ENCODE measurements around the gene NAA16. TPM values are rescaled to one million over a fixed set of nuclear protein-coding genes. Genes with fewer than 3 reads are reported as not detected.
A peak's percentile ranks its signal among the peaks of the same experiment; 100 is the strongest.

Gene NAA16
- total RNA-seq, 1 experiment from 2014 or later: 8.0 TPM

DNA sequence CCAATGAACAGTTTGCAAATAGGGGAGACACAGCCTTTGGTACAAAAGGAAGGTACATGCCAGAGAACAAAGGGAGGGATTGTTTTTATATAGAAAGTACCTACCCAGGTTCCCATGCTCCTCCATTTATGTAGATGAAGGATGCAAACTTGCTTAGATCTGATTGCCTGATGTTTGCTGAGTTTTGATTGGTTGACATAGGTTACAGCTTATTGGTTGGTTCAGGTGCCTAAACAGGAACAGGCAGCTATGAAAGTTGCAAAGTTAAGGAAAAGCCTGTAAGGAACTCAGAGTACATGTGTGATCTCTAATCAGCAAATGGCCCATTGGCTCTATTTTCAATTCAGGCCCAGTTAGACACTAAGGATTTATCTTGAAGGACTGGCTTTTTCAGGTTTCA, 6.5 kb upstream of the NAA16 start:
- no peak for DNase-seq (ENCODE audit: low spot score)

DNA sequence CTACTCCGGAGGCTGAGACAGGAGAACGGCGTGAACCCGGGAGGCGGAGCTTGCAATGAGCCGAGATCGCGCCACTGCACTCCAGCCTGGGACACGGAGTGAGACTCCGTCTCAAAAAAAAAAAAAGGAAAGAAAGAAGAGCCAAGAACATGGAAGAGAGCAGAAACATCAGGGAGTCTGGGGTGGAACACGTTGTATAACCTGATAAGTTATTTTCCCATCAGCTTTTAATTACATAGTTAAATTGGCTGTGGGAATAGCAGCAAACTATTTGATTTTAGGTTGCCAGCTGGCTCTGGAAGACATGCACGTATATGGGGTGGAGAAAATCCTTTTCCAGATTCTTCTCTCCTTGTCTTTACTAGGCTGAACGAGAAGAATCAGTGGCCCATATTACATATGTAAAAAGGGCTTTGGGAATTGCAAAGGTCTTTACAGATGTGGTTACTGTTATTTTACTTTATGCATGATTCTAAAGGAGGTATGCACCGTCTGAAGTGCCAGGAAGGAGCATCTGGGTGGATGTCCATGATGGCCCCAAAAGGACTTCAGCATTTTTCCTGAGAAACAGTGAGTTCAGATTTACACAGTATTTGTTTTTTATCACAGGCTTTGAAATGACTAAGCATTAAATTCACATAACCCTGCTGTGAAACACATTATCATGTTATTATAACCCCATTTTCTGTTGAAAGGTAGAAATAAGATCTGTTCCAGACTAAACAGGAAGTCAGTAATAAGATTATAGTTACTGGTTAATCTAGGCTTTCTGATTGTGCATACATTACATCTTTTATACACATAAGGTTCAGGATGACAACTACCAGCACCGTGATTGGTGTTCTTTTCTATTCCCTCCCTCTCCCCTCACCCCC, 4.6 kb upstream of the NAA16 start:
- DNase-seq (ENCODE audit: low spot score): no peak

DNA sequence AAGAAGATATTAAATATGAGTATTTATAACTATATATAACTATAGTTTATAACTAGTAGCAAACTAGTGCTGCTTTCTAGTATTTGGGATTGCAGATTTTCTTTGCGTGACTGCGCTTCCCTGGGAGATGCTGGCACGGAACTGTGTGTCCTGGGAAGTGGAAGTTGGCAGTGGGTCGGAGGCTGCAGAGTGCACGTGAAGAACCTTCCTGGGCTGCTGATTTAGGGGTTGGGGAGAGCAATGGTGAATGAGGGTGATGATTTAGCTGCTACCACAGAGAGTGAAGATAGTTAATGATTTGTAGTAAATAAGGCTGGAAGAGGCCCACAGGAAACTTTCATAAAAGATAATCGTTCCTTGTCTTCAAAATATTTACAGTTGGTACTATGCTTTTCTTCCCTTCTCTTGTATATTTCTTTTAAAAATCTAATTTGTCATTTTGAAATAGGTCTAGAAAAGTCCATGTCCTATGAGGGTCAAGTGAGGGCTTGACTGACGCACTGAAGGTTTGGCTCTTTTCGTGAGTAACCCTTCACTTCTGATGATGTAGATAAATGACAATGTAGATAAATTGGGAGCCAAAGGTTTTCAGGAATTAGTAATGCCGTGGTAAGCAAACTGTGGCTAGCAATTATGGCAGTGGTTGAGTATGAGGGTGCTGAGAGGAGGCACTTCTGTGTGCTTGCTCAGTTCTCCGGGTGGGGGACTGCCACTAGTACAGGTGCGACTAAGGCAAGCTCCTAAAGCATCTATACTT, 3.0 kb upstream of the NAA16 start:
- DNase-seq (ENCODE audit: low spot score): no peak

DNA sequence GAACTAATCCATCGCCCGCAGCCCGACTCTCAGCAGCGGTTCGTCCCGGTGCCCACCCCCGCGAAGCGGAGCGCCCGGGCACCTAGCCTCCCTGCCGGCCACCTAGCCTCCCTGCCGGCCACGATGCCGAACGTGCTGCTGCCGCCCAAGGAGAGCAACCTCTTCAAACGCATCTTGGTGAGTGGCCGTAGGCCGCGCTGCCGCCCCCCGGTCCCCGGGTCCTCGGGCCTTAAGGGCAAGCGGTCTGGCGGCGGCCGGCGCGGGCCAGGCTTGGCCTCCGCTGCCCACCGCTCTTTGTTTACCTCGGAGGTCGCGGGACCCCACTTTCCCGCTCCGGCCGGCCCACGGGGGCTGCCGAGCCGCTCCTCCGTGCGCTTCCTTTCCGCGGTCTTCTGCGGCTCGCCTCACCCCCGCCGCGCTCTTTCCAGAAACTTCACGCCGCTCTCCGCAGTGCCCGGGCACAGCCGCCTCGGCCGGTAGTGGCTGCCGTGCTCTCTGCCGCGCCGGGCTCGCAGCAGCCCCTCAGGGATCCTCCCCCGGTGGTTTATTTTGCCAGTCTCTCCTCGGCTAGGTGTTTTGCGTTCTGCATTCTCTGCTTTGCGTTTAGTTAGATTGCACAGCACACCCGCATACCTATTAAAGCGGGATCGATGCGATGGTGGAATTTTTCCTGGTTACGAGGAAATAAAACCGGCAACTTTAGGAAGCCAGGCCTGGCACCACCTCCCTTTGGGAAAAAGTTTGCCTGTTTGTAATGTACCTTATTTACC, 524 bp downstream of the NAA16 start:
- peak; percentile 78 for DNase-seq (ENCODE audit: low spot score)

DNA sequence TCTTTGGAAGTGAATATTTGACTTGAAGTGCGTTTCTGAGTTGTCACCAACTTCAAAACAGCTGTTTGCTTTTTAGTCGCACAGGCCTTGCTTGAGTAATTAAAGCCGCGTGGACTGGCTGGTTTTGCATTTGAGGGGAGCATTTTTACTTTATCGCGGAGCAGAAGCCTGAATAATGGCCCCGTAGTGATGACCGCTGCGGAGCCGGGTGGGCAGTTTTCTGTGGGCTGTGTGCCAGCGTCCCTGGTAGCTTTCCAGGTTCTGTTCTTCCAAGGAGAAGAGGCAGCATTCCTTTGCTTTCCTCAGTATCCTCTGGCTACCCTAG, 1.1 kb downstream of the NAA16 start:
- DNase-seq (ENCODE audit: low spot score): no peak

DNA sequence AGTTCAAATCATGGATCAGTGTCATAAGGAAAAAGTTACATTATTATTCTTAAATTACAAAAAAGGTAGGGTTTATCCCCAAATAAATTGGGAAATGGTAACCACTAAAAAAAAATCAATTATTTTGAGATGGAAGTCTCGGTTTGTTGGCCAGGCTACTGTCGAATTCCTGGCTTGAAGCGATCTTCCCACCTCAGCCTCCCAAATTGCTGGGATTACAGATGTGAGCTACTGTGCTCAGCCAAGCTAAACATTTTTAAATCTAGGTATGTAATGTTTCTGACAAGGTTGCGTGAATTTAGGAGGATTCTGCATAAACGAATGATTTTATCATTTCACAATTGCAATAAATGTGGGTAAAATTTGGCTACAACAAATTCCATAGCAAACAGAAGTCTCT, 2.0 kb downstream of the NAA16 start:
- no peak for DNase-seq (ENCODE audit: low spot score)

DNA sequence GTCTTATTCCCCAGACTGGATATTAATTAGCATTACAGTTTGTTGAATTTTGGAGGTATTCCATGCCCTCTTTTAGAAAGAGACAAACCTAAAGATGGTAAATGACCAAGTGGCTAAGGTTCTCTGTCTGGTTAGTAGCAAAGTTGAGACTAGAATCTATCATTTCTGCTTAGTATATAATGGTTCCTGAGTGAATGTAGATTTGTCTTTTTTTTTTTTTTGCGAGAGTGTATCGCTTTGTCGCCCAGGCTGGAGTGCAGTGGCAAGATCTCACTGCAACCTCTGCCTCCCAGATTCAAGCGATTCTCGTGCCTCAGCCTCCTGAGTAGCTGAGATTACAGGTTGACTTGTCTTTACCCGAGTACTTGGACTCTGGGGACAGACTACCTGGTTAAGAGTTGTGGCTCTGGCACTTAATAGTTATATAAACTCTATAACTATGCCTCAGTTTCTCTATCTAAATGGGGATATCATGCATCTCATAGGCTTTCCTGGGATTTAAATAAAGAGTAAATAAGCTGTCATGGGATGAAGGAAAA, 2.7 kb downstream of the NAA16 start:
- DNase-seq (ENCODE audit: low spot score): no peak

DNA sequence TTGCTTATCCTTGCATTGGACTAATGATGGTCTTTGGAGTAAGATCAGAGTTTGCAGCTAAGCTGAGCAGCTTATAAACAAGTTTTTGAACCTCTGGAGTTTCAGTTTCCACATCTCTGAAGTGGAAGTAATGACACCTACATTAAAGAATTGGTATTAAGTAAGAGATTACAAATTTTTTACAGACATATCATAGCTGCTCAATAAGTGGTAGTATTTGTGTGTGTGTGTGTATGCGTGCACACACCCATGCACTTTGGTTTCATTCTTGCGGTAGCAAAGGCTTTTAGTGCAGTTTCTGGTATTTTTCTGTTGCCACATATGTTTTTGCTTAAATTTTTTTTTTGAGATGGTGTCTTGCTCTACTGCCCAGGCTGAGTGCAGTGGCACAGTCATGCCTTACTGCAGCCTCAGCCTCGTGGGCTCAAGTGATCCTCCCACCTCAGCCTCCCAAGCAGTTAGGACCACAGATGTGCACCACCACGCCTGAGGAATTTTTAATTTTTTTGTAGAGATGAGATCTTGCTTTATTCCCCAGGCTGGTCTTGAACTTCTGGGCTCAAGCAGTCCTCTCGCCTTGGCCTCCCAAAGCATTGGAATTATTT, 4.5 kb downstream of the NAA16 start:
- no peak for DNase-seq (ENCODE audit: low spot score)

DNA sequence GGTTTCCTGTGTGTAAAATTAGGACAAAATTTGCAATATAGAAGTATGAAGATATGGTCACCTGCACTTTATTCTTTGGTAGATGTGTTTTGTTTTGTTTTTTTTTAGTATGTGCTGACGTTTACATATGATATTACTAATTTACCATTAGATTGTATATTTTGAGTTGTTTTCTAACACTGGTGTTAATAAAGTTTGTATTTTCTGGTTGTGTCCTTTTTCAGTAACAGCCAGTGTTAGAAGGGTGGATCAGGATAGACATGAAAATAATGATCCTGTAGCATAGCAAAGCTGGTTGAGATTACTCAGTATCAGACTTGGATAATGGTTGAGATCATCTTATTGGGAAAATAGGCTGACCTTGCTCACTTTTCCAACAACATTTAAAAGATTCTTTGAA, 6.2 kb downstream of the NAA16 start:
- no peak for DNase-seq (ENCODE audit: low spot score)

DNA sequence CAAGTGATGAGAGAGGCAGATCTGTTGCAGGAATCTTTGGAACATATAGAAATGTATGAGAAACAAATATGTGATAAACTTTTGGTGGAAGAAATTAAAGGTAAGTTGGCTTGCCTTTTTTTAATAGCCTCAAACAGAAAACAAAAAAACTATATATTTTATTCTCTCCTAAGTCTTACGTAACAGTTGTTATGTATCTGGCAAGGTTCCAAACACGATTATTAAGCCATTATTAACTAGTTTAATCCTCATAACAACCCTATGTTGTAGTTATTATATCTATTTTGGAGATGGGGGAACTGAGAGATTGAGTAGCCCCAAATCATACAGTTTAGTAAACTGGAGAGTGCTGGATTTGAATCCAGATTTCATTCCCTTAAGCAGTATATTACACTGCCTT, 14.7 kb downstream of the NAA16 start:
- DNase-seq (ENCODE audit: low spot score): no peak

DNA sequence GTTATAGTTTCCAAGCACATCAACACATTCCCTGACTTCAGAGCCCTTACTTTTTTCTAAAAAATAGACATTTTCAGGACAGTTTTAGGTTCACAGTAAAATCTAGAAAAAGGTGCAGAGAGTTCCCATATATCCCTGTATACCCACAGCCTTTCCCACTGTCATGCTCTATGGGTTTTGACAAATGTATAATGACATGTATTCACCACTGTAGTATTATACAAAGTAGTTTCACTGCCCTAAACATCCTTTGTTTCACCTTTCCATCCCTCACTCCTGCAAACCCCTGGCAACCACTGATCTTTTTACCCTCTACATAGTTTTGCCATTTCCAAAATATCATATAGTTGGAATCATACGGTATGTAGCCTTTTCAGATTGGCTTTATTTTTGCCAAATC, 15.6 kb downstream of the NAA16 start:
- DNase-seq (ENCODE audit: low spot score): no peak

DNA sequence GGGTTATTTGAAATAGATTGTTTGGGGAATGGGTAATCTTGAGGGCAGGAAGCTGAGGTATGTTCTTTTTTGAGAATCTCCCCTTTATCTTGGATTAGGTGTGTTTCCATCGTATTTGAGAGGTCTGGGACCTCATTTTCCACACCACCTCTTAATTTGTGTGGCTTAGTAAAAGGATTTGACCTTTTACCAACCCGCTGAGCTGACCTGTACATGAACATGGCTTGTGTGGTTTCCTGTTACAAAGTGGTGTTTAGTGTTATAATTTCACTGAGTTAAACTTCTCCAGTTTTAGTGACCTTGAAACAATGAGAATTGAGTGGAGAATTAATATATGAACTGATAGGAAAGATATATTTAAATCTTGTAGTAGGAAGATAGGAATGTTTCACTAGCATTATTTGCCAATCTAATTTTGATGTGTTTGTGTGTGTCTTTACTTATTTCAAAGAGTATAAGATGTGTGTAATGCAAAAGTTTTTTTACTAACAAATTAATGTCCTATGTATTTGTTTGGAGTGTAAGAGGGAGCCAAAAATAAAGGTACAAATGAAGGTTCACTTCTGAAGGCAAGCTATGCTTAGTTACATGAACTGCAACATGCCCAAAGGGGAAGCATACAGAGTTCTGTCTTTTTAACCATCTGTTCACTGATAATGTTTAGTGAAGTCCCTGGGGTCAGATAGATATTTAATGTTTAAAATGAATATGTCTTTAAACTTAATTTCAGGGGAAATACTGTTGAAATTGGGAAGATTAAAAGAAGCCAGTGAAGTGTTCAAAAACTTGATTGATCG, 17.1 kb downstream of the NAA16 start:
- DNase-seq (ENCODE audit: low spot score): no peak

DNA sequence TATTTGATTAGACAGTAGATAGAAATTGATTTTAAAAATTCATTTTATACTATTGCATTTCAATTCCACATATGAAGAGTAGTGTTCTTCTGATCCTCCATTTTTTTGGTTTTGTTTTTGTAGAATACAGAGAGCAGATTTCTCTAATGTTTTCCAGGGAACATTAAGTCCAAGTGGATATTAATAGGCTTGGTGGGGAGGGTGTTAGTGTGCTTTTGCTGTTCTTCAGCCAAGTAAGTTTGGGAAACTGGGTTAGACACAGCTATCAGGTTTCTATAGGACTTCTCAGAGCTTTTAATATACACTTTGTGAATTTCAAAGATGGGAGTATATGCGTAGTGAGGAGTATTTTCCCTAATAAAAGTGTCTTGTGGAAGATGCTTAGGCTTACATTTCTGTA, 21.8 kb downstream of the NAA16 start:
- DNase-seq (ENCODE audit: low spot score): no peak

DNA sequence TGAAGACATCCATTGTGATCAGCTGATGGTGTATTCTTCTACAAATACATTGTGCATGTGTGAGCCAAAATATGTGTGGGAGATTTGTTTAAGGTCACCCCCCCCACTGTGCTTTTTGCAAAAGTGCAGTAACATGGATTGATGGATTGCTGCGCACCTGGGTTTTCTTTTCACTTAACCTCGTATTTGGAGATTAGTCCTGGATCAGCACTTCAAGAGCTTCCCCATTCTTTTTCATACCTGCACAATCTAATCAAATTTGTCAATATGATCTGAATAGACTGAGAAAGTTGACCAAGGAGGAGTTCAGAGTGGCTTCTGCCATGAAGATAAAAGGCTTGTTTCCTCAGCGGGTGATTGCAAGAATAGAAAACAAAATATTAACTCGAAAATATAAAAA, 23.7 kb downstream of the NAA16 start:
- no peak for DNase-seq (ENCODE audit: low spot score)

DNA sequence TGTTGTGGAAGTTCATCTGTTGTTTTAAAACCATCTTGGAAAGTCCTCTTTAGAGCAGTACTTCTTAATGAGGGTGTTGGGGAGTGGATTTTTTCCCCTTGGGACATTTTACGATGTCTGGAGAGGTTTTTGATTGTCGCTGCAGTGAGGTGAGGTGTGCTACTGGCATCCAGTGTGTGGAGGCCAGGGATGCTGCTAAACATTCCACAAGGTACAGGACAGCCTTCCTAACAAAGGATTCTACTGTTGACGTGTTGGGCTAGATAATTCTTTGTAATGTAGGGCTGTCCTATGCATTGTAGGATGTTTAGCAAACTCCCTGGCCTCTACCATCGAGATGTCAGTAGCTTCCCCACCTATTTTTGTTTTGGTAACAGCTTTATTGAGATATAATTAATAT, 33.3 kb downstream of the NAA16 start:
- DNase-seq (ENCODE audit: low spot score): no peak

DNA sequence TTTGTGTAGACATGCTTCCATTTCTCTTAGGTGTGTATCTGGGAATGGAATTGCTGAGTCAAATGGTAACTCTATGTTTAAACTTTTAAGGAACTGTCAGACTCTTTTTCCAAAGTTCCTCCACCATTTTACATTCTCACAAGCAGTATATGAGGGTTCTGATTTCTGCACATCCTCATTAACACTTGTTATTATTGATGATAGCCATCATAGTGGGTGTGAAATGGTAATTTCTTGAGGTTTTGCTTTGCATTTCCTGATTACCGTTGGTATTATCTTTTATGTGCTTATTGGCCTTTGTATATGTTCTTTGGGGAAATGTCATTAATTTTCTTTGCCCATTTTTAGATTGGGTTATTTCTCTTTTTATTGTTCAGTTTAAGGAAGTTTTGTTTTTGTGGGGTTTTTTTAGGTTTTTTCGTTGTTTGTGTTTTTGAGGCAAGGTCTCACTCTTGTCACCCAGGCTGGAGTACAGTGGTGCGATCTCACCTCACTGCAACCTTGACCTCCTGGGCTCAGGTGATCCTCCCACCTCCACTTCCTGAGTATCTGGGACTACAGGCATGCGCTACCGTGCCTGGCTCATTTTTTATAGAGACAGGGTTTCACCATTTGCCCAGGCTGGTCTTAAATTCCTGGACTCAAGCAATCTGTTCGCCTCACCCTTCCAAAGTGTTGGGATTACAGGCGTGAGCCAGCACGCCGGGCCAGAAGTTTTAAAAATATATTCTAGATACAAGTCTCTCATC, 34.3 kb downstream of the NAA16 start:
- DNase-seq (ENCODE audit: low spot score): no peak

DNA sequence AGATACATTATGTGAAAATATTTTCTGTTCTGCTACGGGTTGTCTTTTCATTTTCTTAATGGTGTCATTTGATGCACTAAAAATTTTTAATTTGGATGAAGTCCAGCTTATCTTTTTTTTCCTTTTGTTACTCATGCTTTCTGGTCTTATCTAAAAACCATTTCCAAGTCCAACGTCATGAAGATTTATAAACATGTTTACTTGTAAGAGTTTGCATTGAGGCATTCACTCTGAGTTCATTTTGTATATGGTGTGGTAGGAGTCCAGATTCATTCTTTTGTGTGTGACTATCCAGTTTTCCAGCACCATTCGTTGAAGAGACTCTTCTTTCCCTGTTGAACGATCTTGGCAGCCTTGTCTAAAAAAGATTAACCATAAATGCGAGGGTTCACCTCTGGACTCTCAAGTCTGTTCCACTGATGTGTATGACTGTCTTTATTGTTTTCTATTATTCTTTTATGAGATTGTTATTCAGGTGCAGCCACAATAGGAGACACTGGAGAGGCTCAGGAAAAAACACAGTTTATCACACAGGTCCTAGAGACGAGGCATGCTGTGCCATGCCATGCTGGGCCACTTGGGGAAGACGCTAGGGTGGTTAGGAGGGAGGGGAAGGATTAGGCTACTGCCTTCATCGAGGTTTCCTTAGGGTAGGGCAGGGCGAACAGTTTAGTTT, 35.0 kb downstream of the NAA16 start:
- no peak for DNase-seq (ENCODE audit: low spot score)

DNA sequence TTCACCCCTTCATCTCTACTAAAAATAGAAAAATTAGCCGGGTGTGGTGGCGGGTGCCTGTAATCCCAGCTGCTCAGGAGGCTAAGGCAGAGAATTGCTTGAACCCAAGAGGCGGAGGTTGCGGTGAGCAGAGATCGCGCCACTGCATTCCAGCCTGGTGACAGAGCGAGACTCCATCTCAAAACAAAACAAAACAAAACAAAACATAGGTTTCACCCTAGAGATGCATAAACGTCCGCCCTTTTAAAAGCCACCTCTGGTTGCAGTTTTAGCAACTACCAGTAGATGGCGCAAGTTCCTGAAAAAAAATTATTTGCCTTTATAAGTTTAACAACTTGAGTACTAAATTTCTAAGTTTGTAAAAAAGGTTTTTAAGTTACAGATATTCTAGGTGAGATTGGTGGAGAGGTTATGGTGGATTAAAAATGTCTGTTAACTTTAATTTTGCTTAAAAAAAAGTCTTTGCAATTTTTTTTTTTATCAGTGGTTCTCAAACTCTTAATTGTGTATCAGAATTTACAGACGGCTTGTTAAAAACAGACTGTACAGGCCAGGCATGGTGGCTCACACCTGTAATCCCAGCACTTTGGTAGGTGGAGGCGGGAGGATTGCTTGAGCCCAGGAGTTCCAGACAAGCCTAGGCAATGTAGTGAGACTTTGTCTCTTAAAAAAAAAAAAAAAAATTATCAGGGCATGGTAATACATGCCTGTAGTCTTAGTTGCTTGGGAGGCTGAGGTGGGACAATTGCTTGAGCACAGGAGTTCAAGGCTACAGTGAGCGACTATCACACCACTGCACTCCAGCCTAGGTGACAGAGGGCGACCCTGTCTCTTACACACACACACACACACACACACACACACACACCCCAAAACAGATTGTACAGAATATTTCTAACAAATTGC, 42.1 kb downstream of the NAA16 start:
- peak; percentile 94 for DNase-seq (ENCODE audit: low spot score)

DNA sequence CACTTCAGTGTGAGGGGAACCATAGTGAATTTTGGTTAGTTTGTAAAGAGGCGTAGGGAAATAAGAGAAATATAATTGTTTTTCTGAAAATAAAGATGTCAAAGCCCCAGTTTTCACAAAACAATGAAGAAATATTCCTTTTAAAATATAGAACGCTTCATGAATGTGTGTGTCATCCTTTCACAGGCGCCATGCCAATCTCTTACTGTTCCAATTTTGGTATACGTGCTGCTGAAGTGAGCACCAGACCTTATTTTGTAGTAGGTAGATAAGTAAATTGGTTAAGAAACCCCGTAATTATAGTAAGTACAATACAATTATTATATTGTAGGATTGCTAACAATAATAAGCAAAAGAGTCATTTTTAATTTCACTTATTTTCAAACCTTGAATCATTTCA, 43.3 kb downstream of the NAA16 start:
- no peak for DNase-seq (ENCODE audit: low spot score)

All from HT-29 (cell line).